A673 (cell line): ENCODE results near the gene LRCH1.

Experiments used
- EZH2 ChIP-seq: fragments of 200-600 bp; sonication (generic); IDR thresholded peaks from 2 replicates; pipeline ENCODE4 v1.6.1; 2017; ENCODE audit warnings: borderline replicate concordance, low read depth, mild to moderate bottlenecking, mixed read lengths, antibody characterized with exemption, low read length; ENCODE audit not compliant: poor library complexity, severe bottlenecking
- TF ChIP-seq, protein P1 (sequence below): fragments of 300-800, 200-600 bp; sonication (generic); conservative IDR thresholded peaks from 2 replicates; pipeline ENCODE4 v1.5.1; 2017; ENCODE audit warnings: low read depth, mild to moderate bottlenecking, antibody characterized with exemption, low read length, moderate library complexity, mixed read lengths

DNA sequence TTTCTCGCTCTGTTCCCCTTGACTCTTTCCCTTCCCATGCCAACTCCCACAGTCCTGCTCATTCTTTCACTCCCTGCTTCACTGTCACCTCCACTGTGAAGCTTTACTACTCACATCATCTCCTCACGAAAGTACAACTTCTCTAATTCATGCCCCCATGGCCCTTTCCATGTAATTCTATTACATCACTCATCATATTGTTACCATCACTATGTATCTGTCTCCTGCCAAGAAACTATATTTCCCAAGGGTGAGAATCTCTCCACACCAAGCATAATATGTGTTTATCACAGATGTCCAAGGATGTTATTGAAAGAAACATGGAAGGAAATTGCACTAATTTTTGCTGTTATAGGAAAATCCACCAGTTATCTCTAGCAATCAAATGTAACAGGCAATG lies 37.2 kb upstream of the LRCH1 start:
- TF ChIP-seq, protein P1, sequence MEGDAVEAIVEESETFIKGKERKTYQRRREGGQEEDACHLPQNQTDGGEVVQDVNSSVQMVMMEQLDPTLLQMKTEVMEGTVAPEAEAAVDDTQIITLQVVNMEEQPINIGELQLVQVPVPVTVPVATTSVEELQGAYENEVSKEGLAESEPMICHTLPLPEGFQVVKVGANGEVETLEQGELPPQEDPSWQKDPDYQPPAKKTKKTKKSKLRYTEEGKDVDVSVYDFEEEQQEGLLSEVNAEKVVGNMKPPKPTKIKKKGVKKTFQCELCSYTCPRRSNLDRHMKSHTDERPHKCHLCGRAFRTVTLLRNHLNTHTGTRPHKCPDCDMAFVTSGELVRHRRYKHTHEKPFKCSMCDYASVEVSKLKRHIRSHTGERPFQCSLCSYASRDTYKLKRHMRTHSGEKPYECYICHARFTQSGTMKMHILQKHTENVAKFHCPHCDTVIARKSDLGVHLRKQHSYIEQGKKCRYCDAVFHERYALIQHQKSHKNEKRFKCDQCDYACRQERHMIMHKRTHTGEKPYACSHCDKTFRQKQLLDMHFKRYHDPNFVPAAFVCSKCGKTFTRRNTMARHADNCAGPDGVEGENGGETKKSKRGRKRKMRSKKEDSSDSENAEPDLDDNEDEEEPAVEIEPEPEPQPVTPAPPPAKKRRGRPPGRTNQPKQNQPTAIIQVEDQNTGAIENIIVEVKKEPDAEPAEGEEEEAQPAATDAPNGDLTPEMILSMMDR = no peak
- no peak for TF ChIP-seq EZH2
